IPS DF 6.9 (cell line): ENCODE results near the gene ENPP4.
"Not testable (repeated sequence)": the region's sequence is repeated elsewhere in the genome, so short reads cannot be mapped to it uniquely, and the experiment has no call there.

Source experiments
- DNase-seq: peaks from one replicate; pipeline ENCODE4 v3.0.0-alpha.2; 2013; ENCODE audit warnings: low read depth, low spot score
- H3K27ac ChIP-seq: one replicate; pipeline ENCODE4 v1.5.1; 2013; ENCODE audit warnings: low read length, control low read depth
- H3K27me3 ChIP-seq: 2 replicates; pipeline ENCODE4 v1.6.1; 2013; ENCODE audit warnings: mild to moderate bottlenecking, low read length; ENCODE audit not compliant: control insufficient read depth, insufficient read depth
- H3K36me3 ChIP-seq: 2 replicates; pipeline ENCODE4 v1.6.1; 2013; ENCODE audit warnings: low read length; ENCODE audit not compliant: control insufficient read depth, insufficient read depth
- H3K4me1 ChIP-seq: 2 replicates; pipeline ENCODE4 v1.6.1; 2013; ENCODE audit warnings: low read length; ENCODE audit not compliant: control insufficient read depth, insufficient read depth
- H3K4me3 ChIP-seq: 2 replicates; pipeline ENCODE4 v1.5.1; 2013; ENCODE audit warnings: mild to moderate bottlenecking, low read length
- H3K9me3 ChIP-seq: 2 replicates; pipeline ENCODE4 v1.6.1; 2013; ENCODE audit warnings: low read length, inconsistent platforms; ENCODE audit not compliant: control insufficient read depth, insufficient read depth
- WGBS: extraction: QIAGEN DNeasy Blood & Tissue Kit; methylation state at CpG from one replicate; pipeline ENCODE4 v1.1.7; 2013; ENCODE audit warnings: mixed read lengths, missing lambda C conversion rate; ENCODE audit not compliant: insufficient read length, insufficient coverage; 5-methylcytosine and 5-hydroxymethylcytosine counted together

ENPP4 gene

GRCh38 chr6:46103441-46104115, 26.2 kb upstream of the ENPP4 start:
- Histone ChIP-seq H3K36me3 (no peaks in the 10 kb centered on the region), H3K27me3 (no peaks in the 10 kb centered on the region), H3K4me1 (no peaks in the 10 kb centered on the region), H3K9me3 (no peaks in the 10 kb centered on the region), H3K4me3 (no peak overlapping the region), H3K27ac (no peak overlapping the region)
- DNase-seq: no peak

DNA sequence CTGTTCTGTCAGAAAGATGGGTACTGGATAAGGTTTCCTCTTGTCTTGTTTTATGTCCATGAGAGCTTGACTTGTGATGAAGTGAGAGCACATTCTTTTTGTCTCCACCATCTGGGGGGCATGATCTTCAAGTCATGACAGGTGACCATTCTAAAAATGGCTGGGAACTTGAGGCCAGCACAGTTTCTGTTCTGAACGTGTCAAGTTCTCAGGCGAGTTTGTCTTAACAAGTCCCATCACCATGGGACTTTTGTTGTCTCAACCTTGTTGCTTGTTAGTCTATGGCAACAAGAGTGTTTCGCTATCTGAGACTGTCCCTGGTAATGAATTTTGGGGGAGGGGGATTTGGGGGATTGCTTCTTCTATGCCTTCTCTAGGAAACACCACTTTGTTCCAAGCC, 25.6 kb upstream of the ENPP4 start:
- DNase-seq: no peak
- no peak overlapping the region for H3K4me3 ChIP-seq

GRCh38 chr6:46105568-46105967, 24.2 kb upstream of the ENPP4 start:
- Histone ChIP-seq H3K27ac (no peak overlapping the region), H3K9me3 (no peaks in the 10 kb centered on the region), H3K36me3 (no peaks in the 10 kb centered on the region), H3K4me1 (no peaks in the 10 kb centered on the region), H3K4me3 (no peak overlapping the region), H3K27me3 (no peaks in the 10 kb centered on the region)
- no peak for DNase-seq
- WGBS: no CpG with 5 or more reads among the region's 1 CpG

More for the DNA sequence above, 25.6 kb upstream of the ENPP4 start:
- H3K27me3 ChIP-seq: no peaks in the 10 kb centered on the region
- no peaks in the 10 kb centered on the region for H3K36me3 ChIP-seq
- no peak overlapping the region for H3K27ac ChIP-seq
- no peaks in the 10 kb centered on the region for H3K4me1 ChIP-seq
- H3K9me3 ChIP-seq: no peaks in the 10 kb centered on the region
- no CpG with 5 or more reads among the region's 3 CpGs for WGBS

DNA sequence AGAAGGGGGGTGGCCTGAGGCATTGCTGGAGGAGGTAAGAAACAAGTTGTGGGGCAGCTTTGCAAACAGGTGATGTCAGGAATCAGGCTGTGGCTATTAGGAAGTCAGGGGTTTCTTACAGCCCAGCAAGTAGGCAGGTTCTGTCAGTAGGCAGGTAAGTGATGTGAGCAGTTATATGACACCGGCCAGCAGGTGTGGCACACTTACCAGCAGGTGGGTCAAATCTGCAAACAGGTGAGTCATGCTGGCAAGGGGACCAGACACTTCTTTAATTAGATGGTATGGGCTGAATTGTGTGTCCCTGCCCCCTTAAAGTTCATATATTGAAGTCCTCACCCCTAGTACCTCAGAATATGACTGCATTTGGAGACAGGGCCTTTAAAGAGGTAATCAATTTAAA, 16.4 kb upstream of the ENPP4 start:
- WGBS: no CpG with 5 or more reads among the region's 1 CpG
- no peak overlapping the region for H3K4me3 ChIP-seq
- no peaks in the 10 kb centered on the region for H3K4me1 ChIP-seq
- no peak for DNase-seq
- no peak overlapping the region for H3K27ac ChIP-seq
- H3K36me3 ChIP-seq: no peaks in the 10 kb centered on the region
- no peaks in the 10 kb centered on the region for H3K9me3 ChIP-seq
- no peaks in the 10 kb centered on the region for H3K27me3 ChIP-seq

DNA sequence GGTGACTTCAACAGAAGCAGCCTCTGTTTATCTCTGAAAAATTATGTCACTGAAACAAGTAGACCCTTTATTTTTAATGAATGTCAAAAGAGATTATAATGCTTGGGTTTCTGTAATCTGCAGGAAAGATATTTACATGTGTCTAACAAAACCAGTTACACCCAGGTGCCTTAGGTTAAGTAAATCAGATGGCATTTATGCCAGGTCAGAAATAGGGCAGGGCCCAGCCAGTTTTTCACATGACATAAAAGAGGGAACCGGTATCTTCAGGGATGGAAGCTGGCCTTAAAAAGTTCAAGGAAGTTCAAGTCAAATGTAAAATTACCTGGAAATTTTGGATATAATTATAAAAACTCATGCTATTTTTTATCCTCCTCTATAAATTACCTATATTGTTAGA, 14.2 kb upstream of the ENPP4 start:
- no peaks in the 10 kb centered on the region for H3K27me3 ChIP-seq
- WGBS: no CpG with 5 or more reads among the region's 1 CpG
- no peaks in the 10 kb centered on the region for H3K36me3 ChIP-seq
- no peak for DNase-seq
- H3K9me3 ChIP-seq: no peaks in the 10 kb centered on the region; the same call in 1 of the 2 replicates
- no peak overlapping the region for H3K4me3 ChIP-seq
- H3K4me1 ChIP-seq: no peaks in the 10 kb centered on the region
- H3K27ac ChIP-seq: no peak overlapping the region

DNA sequence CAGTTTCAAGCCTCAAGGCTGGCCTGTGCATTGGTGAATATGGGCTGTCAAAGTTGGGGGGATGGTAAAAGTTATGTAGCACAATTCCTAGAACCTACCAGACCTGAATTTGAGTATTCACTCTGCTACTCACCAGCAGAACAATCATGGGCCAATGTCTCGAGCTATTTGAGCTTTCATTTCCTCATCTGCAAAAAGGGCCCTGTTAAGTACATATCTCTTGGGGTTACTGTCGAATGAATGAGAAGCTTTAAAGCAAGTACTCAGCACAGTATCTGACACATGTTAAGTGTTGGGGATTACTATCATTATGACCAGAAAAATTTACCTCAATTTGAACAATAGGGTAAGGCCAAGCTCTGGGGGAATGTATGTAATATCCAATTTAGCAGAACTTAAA, 13.5 kb upstream of the ENPP4 start:
- no peak overlapping the region for H3K27ac ChIP-seq
- H3K4me3 ChIP-seq: no peak overlapping the region
- no peaks in the 10 kb centered on the region for H3K4me1 ChIP-seq
- no peaks in the 10 kb centered on the region for H3K36me3 ChIP-seq
- H3K9me3 ChIP-seq: no peaks in the 10 kb centered on the region; the same call in 1 of the 2 replicates
- no CpG with 5 or more reads among the region's 2 CpGs for WGBS
- DNase-seq: no peak
- H3K27me3 ChIP-seq: no peaks in the 10 kb centered on the region

DNA sequence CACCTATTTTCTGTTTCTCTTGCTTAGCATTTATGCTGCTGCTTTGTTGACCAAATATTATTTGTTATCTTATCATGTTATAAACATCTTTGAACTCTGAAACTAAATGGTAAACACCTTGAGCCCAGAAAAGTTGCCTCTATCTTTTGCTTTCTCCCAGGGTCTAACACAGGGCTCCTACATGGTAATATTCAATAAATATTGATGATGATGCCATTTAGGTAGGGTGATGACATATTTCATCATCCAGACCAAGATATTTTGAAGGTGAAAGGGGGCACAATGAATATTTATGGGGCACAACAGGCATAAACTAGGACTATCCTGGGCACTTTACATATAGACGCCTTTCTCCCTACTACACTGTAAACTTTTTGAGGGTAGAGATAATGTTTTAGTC, 11.6 kb upstream of the ENPP4 start:
- DNase-seq: no peak
- no peaks in the 10 kb centered on the region; the same call in 1 of the 2 replicates for H3K9me3 ChIP-seq
- no peak overlapping the region for H3K4me3 ChIP-seq
- H3K27me3 ChIP-seq: no peaks in the 10 kb centered on the region
- H3K27ac ChIP-seq: no peak overlapping the region
- no peaks in the 10 kb centered on the region for H3K36me3 ChIP-seq
- no peaks in the 10 kb centered on the region for H3K4me1 ChIP-seq
- no CpG with 5 or more reads among the region's 1 CpG for WGBS

- Histone ChIP-seq H3K4me1 (no peaks in the 10 kb centered on the region), H3K27me3 (no peaks in the 10 kb centered on the region), H3K27ac (no peak overlapping the region), H3K36me3 (no peaks in the 10 kb centered on the region), H3K4me3 (no peak overlapping the region), H3K9me3 (no peaks in the 10 kb centered on the region; the same call in 1 of the 2 replicates)
- no peak for DNase-seq
- WGBS: no CpG with 5 or more reads among the region's 3 CpGs
Observed at GRCh38 chr6:46118836-46119235, 11.0 kb upstream of the ENPP4 start.

GRCh38 chr6:46119679-46120078, 10.1 kb upstream of the ENPP4 start:
- H3K27me3 ChIP-seq, H3K27ac ChIP-seq, H3K9me3 ChIP-seq, H3K4me3 ChIP-seq, H3K36me3 ChIP-seq, DNase-seq, H3K4me1 ChIP-seq: not testable (repeated sequence)
- WGBS: no CpG with 5 or more reads among the region's 5 CpGs

DNA sequence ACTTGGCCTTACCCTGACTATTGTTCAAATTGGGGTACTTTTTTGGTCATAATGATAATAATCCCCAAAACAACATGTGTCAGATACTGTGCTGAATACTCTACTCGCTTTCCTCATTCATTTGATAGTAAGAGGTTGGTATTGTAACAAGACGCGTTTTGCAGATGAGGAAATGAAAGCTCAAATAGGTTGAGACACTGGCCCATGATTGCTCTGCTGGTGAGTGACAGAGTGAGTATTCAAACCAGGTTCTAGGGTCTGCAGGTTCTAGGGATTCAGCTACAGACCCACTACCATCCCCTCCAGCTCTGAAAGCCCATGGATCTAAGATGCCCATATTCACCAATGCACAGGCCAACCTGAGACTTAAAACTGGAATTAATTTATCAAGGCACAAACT, 1.3 kb upstream of the ENPP4 start:
- Histone ChIP-seq H3K27me3 (peaks cover 1% of the 10 kb centered on the region; the same call in 1 of the 2 replicates), H3K36me3 (no peaks in the 10 kb centered on the region), H3K27ac (no peak overlapping the region), H3K9me3 (no peaks in the 10 kb centered on the region), H3K4me1 (no peaks in the 10 kb centered on the region), H3K4me3 (no peak overlapping the region)
- no CpG with 5 or more reads among the region's 3 CpGs for WGBS
- no peak for DNase-seq

DNA sequence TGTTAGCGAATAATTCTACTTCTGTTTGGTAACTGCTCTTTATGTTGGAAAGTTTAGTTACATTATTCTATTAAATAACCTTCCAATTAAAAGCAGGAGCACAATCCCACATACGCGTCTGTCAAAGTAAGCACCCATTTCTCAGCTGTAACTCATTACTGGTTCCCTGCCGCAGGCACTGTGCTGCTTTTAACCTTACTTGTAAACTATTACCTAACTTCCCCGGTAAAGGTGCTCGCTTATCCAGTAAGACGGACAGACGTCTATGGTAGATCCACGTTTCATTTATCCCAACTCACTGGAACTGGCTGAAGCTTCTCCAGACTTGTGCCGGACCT, 529 bp upstream of the ENPP4 start:
- Histone ChIP-seq H3K27ac (no peak overlapping the region), H3K36me3 (no peaks in the 10 kb centered on the region), H3K4me1 (no peaks in the 10 kb centered on the region), H3K4me3 (peak overlapping the region; percentile 72; the same call in 1 of the 2 replicates), H3K27me3 (peaks cover 1% of the 10 kb centered on the region; the same call in 1 of the 2 replicates), H3K9me3 (no peaks in the 10 kb centered on the region)
- no CpG with 5 or more reads among the region's 10 CpGs for WGBS
- no peak for DNase-seq
